A673 (cell line): ENCODE measurements around the gene HNRNPA3.

ENCODE experiments used
- CTCF ChIP-seq: fragments of 300-800, 200-600 bp; sonication (generic); conservative IDR thresholded peaks from 2 replicates; pipeline ENCODE4 v1.5.1; 2017; ENCODE audit warnings: low read depth, mild to moderate bottlenecking, antibody characterized with exemption, low read length, moderate library complexity, mixed read lengths
- EZH2 ChIP-seq: fragments of 200-600 bp; sonication (generic); IDR thresholded peaks from 2 replicates; pipeline ENCODE4 v1.6.1; 2017; ENCODE audit warnings: borderline replicate concordance, low read depth, mild to moderate bottlenecking, mixed read lengths, antibody characterized with exemption, low read length; ENCODE audit not compliant: poor library complexity, severe bottlenecking

- peak; percentile 100 for TF ChIP-seq CTCF
- no peak for TF ChIP-seq EZH2
These were observed 48.0 kb upstream of the HNRNPA3 start for GRCh38 chr2:177164584-177165052.
